Measurements from ENCODE around the gene GPR84. TPM values are rescaled to one million over a fixed set of nuclear protein-coding genes. Genes with fewer than 3 reads are reported as not detected.

The GPR84 gene
- total and polyA plus RNA-seq, 2 donors (not counting 3 experiments of a cell fraction or from before 2014, with no cell fraction given): not detected

- Histone ChIP-seq H3K9ac (replicated peaks; ENCODE audit: extremely low read depth, insufficient read depth, low read length) (no peak within 1 kb of the TSS), H3K9me3 (replicated peaks; ENCODE audit: control insufficient read depth, insufficient read depth, low read length) (no peaks in the 10 kb centered on the region)
- FAIRE-seq: no peak
Observed at GRCh38 chr12:54384591-54385041, 20.3 kb upstream of the GPR84 start, which contains the start of gene ZNF385A. Gene ZNF385A, minus strand, starts transcription at chr12:54384733. Its CDS starts 219 bp downstream, at chr12:54384514.

More at GRCh38 chr12:54384591-54385041, 20.3 kb upstream of the GPR84 start, which contains the start of gene ZNF385A:
- TF ChIP-seq POLR2AphosphoS5 (IDR thresholded peaks at IDR 0.05; ENCODE audit: insufficient read depth, low read depth, low read length) (no peak), MAX (IDR thresholded peaks at IDR 0.05; ENCODE audit: insufficient read depth, insufficient read length) (no peak), EZH2 (IDR thresholded peaks at IDR 0.05; ENCODE audit: borderline replicate concordance, low read depth, low read length, severe bottlenecking) (no peak), POLR2A (IDR thresholded peaks at IDR 0.05; ENCODE audit: low read depth, low read length) (no peak), GATA2 (IDR thresholded peaks at IDR 0.05; ENCODE audit: insufficient read depth, insufficient read length, low read depth, low read length) (no peak), CTCF (IDR thresholded peaks at IDR 0.05; ENCODE audit: extremely low read depth in 1 of 2, insufficient read depth in 1 of 2, low read depth in 1 of 2, low read length in 2 of 2) (no peak), FOS (IDR thresholded peaks at IDR 0.05; ENCODE audit: borderline replicate concordance, insufficient read depth, low read length) (no peak), JUN (IDR thresholded peaks at IDR 0.05; ENCODE audit: borderline replicate concordance, insufficient read depth, insufficient read length, low read depth) (no peak), MYC (IDR thresholded peaks at IDR 0.05; ENCODE audit: low read depth, low read length) (no peak)
- dilution Hi-C loops (cut with MboI; ENCODE audit: extremely low pct_ligation_motif_present, low sequenced_read_pairs) (no loop called here), intact Hi-C loops (cut with micrococcal nuclease) (no loop called here)
- ChIA-PET CTCF (interaction anchor here (1.2 to 2.1 kb wide), 4 partner anchors 8 to 55 kb away, joined by 4 to 10 read pairs (median 4); no protein-coding TSS in a partner anchor), POLR2A (no interaction called here)
- Histone ChIP-seq H3K27ac (ENCODE audit: insufficient read depth, low read depth, low read length) (no peak within 1 kb of the TSS), H3K79me2 (ENCODE audit: control insufficient read depth, insufficient read depth, low read length) (no peaks in the 10 kb centered on the region), H4K20me1 (replicated peaks; ENCODE audit: control insufficient read depth, extremely low read depth, insufficient read depth, low read length) (no peaks in the 10 kb centered on the region), H3K27me3 (ENCODE audit: control insufficient read depth in 2 of 2, insufficient read depth in 2 of 2, low read length in 2 of 2) (no peaks in the 10 kb centered on the region), H3K36me3 (ENCODE audit: control insufficient read depth in 2 of 2, extremely low read depth in 1 of 2, insufficient read depth in 2 of 2, low read length in 2 of 2) (no peaks in the 10 kb centered on the region), H3K4me1 (ENCODE audit: control insufficient read depth, extremely low read depth, insufficient read depth, low read length) (no peaks in the 10 kb centered on the region), H3K4me3 (replicated peaks in 1 of 3; ENCODE audit: insufficient read depth in 1 of 3, low read depth in 1 of 3, low read length in 3 of 3) (no peak within 1 kb of the TSS), H3K4me2 (ENCODE audit: insufficient read depth, low read length) (no peak within 1 kb of the TSS), H3K9me1 (replicated peaks; ENCODE audit: control insufficient read depth, extremely low read depth, insufficient read depth, low read length) (no peaks in the 10 kb centered on the region), H2AFZ (ENCODE audit: low read depth, low read length) (no peak within 1 kb of the TSS)
- BruUV-seq (replicated peaks): no TSS peak
- no peak for DNase-seq (ENCODE audit: low read depth, low spot score)

Data from endothelial cell of umbilical vein (primary cell).